Superior temporal gyrus (tissue), 1 donor: ENCODE results near the gene PCDHB7.
A peak's percentile ranks its signal among the peaks of the same experiment; 100 is the strongest.
"Not testable (repeated sequence)": the region's sequence is repeated elsewhere in the genome, so short reads cannot be mapped to it uniquely, and the experiment has no call there.

Source experiments
- DNase-seq: peaks from one replicate; pipeline ENCODE4 v3.0.0-alpha.2; 2016; ENCODE audit errors: extremely low spot score

PCDHB7 gene

GRCh38 chr5:141180313-141180712 lies 7.9 kb downstream of the PCDHB7 start:
- DNase-seq = no peak

DNA sequence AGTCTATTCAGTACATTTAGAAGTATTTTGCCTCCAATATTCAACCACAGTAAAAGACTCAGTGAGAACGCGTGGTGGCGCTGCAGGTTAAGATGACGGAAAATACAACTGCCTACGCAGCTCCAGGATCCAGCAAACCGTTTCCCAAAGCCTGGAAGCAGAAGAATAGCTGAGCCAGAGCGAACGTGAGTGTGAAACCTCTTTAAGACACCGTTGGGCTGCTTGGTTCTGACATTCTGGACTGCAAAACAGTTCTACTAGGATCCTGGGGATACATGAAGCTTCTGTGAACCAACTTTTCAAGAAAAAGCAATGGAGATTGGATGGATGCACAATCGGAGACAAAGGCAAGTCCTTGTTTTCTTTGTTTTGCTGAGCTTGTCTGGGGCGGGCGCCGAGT lies 9.8 kb downstream of the PCDHB7 start, which contains the start of gene PCDHB16:
Gene PCDHB16 (plus strand): TSS at position 140 of the 400 bp plus-strand sequence. CDS start 173 bp downstream, at position 313.
- DNase-seq = peak; percentile 64

- DNase-seq = not testable (repeated sequence)
These were observed 11.8 kb downstream of the PCDHB7 start for GRCh38 chr5:141184117-141184855.

DNA sequence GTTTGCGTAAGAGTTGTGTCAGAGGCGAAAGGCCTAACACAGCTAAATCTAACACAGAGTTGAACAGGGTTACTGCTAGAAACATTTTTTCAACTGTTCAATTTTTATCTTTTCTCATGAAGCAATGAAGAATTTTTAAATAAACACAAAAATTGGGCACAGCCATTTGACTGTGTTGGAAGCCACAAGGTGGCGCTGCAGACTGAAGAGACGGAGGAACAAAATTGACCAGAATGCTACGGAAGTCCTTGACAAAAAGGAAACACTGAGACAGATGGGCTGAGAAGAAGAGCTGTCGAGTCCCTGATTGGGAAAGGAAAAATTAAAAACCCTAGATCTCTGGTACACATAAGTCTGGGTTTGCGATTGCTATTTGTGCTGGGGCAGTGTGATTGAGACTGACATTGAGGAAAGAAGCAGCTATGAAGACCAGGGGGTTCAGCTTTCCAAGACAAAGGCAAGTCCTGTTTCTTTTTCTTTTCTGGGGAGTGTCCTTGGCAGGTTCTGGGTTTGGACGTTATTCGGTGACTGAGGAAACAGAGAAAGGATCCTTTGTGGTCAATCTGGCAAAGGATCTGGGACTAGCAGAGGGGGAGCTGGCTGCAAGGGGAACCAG lies 14.6 kb downstream of the PCDHB7 start, which contains the start of gene PCDHB9:
Gene PCDHB9 (plus strand): TSS at position 265 of the 616 bp plus-strand sequence. CDS start 158 bp downstream, at position 423.
- peak; percentile 38 for DNase-seq

- DNase-seq = not testable (repeated sequence)
These were observed 16.2 kb downstream of the PCDHB7 start for GRCh38 chr5:141188682-141189081.

DNA sequence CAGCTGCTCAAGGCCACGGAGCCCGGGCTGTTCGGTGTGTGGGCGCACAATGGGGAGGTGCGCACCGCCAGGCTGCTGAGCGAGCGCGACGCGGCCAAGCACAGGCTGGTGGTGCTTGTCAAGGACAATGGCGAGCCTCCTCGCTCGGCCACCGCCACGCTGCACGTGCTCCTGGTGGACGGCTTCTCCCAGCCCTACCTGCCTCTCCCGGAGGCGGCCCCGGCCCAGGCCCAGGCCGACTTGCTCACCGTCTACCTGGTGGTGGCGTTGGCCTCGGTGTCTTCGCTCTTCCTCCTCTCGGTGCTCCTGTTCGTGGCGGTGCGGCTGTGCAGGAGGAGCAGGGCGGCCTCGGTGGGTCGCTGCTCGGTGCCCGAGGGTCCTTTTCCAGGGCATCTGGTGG lies 16.7 kb downstream of the PCDHB7 start:
- not testable (repeated sequence) for DNase-seq

- DNase-seq = peak; percentile 73
These were observed 19.8 kb downstream of the PCDHB7 start, which contains the start of gene PCDHB10 for GRCh38 chr5:141192110-141192725. Gene PCDHB10, plus strand, starts transcription at chr5:141192353. Its CDS starts 200 bp downstream, at chr5:141192553.

GRCh38 chr5:141194332-141194731 lies 21.9 kb downstream of the PCDHB7 start:
- DNase-seq = not testable (repeated sequence)

GRCh38 chr5:141196363-141196762 lies 23.9 kb downstream of the PCDHB7 start:
- no peak for DNase-seq

- no peak for DNase-seq
These were observed 27.2 kb downstream of the PCDHB7 start, which contains the start of gene PCDHB11 for GRCh38 chr5:141199359-141200235. Gene PCDHB11, plus strand, starts transcription at chr5:141199627. Its CDS starts 148 bp downstream, at chr5:141199775.

GRCh38 chr5:141201126-141201525 lies 28.7 kb downstream of the PCDHB7 start:
- not testable (repeated sequence) for DNase-seq

GRCh38 chr5:141201646-141202045 lies 29.2 kb downstream of the PCDHB7 start:
- not testable (repeated sequence) for DNase-seq

- DNase-seq = peak; percentile 40
These were observed 36.0 kb downstream of the PCDHB7 start, which contains the start of gene PCDHB12 for GRCh38 chr5:141208478-141208877. Gene PCDHB12, plus strand, starts transcription at chr5:141208719. Its CDS starts 189 bp downstream, at chr5:141208908.

- DNase-seq = not testable (repeated sequence)
These were observed 37.8 kb downstream of the PCDHB7 start for GRCh38 chr5:141210281-141210680.

DNA sequence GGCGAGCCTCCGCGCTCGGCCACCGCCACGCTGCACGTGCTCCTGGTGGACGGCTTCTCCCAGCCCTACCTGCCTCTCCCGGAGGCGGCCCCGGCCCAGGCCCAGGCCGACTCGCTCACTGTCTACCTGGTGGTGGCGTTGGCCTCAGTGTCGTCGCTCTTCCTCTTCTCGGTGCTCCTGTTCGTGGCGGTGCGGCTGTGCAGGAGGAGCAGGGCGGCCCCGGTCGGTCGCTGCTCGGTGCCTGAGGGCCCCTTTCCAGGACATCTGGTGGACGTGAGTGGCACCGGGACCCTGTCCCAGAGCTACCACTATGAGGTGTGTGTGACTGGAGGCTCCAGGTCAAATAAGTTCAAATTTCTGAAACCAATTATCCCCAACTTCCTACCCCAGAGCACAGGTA lies 38.4 kb downstream of the PCDHB7 start:
- DNase-seq = not testable (repeated sequence)

- peak; percentile 45 for DNase-seq
These were observed 41.4 kb downstream of the PCDHB7 start, which contains the start of gene PCDHB13 for GRCh38 chr5:141213656-141214339. Gene PCDHB13, plus strand, starts transcription at chr5:141213919. Its CDS starts 205 bp downstream, at chr5:141214124.

- not testable (repeated sequence) for DNase-seq
These were observed 42.1 kb downstream of the PCDHB7 start for GRCh38 chr5:141214583-141214982.

GRCh38 chr5:141215504-141215903 lies 43.1 kb downstream of the PCDHB7 start:
- not testable (repeated sequence) for DNase-seq

GRCh38 chr5:141216035-141216434 lies 43.6 kb downstream of the PCDHB7 start:
- DNase-seq = not testable (repeated sequence)

DNA sequence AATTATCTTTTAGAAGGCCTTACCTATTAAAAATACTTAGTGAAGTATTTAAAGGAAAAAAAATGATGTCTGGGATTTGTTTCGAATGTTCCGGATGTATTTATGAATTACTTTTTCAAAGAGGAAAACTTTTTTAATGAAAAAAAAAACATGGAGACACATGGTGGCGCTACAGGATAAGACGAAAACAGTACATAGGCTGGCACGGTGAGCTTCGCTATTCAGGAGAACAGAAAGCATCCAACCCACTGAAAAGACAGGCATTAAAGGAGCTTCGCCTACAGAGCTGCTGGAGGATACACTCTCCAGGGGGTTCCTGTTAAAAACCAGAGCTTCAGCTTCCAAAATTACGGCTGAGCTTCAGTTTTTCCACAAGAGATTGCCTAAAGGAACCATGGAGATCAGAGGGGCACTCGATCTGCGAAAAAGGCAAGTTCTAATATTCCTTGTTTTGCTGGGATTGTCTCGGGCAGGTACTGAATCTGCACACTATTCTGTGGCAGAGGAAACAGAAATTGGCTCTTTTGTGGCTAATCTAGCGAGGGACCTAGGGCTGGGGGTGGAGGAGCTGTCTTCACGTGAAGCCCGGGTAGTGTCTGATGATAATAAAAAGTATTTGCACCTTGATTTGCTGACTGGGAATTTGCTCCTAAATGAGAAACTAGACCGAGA lies 50.8 kb downstream of the PCDHB7 start, which contains the start of gene PCDHB14:
Gene PCDHB14 (plus strand): TSS at position 232 of the 672 bp plus-strand sequence. CDS start 163 bp downstream, at position 395.
- DNase-seq = peak; percentile 38
